ENCODE data around the gene SETD6.
"Not testable (repeated sequence)": the region's sequence is repeated elsewhere in the genome, so short reads cannot be mapped to it uniquely, and the experiment has no call there.

The SETD6 gene

GRCh38 chr16:58515125-58515870, at the start of gene SETD6:
TSS of gene SETD6 (plus strand) at chr16:58515517. CDS start at chr16:58515538, 21 bp downstream.
- DNase-seq = peak; percentile 46 to 65 (median 46)

GRCh38 chr16:58465817-58466216, 49.5 kb upstream of the SETD6 start:
- DNase-seq = no peak

DNA sequence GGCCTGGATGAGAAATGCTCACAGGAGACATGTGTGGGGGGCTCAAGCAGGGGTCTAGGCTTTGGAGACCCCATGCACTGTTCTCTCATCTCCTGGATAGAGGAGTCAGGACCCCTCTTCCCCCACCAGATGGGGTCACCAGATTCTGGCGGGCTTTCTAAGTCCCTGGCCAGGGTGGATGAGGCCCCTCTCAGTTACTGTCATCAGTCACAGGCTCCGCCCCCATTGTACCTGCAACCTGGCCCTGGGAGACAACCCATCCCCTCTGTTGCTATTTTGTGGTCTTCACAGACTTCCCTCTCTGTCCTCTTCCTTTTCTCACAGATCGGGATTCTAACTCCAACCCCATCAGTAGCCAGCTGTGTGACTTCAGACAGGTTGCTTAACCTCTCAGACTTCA, 48.9 kb upstream of the SETD6 start:
- no peak for DNase-seq

DNA sequence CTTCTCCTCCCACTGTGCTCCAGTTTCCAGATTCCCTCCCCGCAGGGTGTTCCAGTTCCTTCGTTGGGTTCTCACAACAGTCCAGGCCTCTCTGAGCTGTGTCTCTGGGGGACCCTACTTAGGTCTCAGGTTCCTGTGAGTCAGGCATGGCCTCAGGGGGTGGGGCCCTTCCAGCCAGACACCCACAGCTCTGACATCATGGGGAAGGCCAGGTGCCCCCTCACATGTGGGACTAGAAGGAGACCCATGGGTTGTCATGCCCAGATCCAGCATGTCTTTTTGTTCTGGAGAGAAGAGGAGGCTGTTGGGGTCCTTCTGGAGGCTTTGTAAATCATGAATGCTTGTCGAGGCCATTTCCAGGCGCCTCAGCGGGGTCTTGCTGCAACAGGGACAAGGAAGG, 47.4 kb upstream of the SETD6 start:
- DNase-seq = no peak

DNA sequence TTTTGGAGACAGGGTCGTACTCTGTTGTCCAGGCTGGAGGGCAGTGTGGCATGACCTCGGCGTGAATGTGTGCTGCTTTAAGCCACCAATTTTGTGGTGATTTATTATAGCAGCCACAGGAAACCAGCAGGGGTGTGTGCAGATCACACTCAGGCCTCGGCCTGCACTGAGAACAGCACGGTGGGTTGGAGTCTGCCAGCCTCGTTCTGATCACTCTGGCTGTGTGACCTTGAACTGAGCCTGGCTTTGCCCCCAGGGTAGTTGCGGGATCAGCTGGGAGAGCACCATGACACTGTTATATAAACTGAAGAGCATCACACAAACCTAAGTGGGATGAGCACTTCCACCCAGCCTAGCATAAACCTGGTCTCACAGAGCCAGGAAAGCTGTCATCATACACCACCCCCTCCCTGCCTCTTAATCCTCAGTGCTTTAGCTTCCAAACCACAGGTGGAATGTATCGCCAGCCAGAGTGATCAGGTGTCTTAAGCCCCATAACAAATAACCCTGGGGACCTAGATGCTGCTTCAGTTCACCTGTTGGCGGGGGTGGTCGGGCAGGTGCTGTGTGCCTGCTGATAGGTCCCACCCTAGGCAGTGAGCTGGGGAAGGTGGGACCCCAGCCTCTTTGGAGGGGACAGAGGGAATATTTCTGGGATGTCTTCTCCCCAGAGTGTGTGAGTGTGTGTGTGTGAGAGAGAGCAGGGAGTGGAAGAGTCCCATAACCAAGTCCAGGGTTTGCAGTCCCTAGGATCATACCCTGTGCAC, 43.9 kb upstream of the SETD6 start:
- no peak for DNase-seq

DNA sequence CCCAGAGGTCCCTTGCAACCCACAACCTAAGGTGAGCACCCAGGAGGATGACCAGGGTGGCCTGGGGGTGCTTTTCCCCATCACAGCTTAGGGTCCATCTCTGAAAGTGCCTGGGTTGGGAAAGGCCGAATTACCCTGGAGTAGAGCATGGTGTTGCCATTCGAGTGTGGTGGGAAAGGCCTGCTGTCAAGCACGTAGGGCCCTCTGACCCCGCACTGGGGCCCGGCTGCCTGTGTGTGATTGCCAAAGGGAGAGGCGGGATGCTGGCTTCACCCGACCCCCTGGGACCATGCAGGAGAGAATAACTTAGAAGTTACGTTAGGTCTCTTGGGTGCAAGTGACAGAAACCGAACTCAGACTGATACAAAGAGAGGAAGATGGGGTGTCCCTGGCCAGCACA, 43.1 kb upstream of the SETD6 start:
- no peak for DNase-seq

DNA sequence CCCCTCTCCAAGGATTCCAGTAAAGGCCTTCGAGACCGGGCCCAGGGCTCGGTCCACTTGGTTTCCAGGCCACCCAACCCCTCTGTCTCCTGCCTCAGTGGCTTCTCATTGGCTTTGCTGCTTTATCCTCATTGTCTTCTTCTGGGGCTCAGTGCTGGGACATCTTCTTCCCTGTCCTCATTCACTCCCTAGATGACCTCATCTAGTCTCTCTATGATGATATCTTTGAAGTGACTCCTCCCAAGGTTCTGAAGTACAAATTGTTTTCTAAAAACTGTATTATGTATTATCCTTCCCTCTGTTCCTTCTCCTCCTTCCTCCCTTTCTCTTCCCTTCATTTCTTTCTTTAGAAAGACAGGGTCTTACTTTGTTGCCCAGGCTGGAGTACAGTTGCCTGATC, 42.5 kb upstream of the SETD6 start:
- DNase-seq = no peak

GRCh38 chr16:58474296-58474695, 41.0 kb upstream of the SETD6 start:
- DNase-seq = no peak

- no peak for DNase-seq
Observed at GRCh38 chr16:58475091-58475619, 40.2 kb upstream of the SETD6 start.

DNA sequence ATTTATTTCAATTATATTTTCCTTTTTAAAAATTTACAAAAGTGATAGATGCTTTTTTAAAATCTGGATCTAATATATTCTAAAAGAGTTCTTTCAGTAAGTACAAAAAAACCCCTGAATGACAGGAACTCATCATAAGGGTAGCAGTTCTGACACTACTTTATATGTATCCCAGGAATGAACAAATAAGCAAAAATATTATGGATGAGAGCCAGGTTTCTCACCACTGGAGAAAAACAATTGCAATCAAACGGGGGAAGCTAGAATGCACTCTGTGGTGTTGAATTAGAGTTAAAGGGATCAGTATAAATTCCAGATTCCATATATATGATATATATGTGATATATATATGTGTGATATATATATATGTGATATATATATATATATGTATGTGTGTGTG, 38.5 kb upstream of the SETD6 start:
- DNase-seq = no peak

DNA sequence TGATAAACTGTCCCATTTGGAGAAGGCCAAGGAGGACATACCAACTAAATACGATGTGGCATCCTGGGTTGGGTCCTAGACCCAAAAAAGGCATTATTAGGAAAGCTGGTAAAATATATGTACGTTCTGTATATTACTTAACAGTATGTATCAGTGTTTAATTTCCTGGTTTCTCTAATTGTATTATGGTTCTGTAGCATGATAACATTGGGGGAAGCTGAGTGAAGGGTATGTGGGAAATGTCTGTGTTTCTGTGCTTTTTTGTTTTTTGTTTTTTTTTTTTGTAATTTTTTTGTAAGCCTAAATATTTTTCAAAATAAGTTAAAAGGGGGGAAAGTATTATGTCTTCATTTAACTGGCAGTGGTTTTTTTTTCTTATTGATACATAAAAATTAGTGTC, 36.9 kb upstream of the SETD6 start:
- DNase-seq = no peak

- no peak for DNase-seq
Observed at GRCh38 chr16:58481226-58481869, 34.0 kb upstream of the SETD6 start.

- DNase-seq = no peak
Observed at GRCh38 chr16:58481931-58482330, 33.4 kb upstream of the SETD6 start.

- DNase-seq = no peak
Observed at GRCh38 chr16:58485184-58485887, 30.0 kb upstream of the SETD6 start.

GRCh38 chr16:58487566-58488351, 27.6 kb upstream of the SETD6 start:
- DNase-seq = peak; percentile 32 to 66 (median 54)

- no peak for DNase-seq
Observed at GRCh38 chr16:58488531-58488930, 26.8 kb upstream of the SETD6 start.

GRCh38 chr16:58490065-58490464, 25.3 kb upstream of the SETD6 start:
- DNase-seq = no peak

DNA sequence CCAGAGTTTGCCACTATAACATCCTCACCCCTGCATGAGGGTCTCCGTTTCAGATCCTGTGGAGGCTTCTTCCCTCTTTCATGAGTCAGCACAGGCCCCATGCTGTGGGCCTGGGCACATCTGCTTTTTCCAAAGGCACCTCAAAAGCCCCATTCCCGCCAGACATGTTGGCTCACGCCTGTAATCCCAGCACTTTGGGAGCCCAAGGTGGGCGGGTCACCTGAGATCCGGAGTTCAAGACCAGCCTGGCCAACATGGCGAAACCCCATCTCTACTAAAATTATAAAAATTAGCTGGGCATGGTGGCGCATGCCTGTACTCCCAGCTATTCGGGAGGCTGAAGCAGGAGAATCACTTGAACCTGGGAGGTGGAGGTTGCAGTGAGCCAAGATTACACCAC, 24.8 kb upstream of the SETD6 start:
- DNase-seq = not testable (repeated sequence)

- no peak for DNase-seq
Observed at GRCh38 chr16:58492066-58492465, 23.3 kb upstream of the SETD6 start.

DNA sequence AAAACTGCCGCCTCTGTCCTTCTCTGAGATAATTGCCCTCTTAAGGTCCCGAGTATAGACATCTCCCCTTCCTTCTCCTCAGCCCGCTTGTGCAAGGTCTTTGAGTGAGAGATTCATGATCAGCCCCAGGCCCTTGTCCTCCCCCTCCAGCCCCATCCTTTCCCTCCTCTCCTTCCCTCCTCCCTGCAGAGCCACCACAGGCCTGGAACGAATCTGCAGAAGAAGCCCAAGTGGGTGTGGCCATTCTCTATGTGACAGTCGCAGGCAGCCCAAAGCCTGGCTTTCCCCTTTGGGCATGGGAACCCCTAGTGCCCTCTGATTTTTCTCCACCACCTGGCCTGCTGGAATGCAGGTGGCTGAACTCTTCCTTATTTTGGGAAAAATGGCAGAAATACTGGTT, 22.6 kb upstream of the SETD6 start:
- no peak for DNase-seq

DNA sequence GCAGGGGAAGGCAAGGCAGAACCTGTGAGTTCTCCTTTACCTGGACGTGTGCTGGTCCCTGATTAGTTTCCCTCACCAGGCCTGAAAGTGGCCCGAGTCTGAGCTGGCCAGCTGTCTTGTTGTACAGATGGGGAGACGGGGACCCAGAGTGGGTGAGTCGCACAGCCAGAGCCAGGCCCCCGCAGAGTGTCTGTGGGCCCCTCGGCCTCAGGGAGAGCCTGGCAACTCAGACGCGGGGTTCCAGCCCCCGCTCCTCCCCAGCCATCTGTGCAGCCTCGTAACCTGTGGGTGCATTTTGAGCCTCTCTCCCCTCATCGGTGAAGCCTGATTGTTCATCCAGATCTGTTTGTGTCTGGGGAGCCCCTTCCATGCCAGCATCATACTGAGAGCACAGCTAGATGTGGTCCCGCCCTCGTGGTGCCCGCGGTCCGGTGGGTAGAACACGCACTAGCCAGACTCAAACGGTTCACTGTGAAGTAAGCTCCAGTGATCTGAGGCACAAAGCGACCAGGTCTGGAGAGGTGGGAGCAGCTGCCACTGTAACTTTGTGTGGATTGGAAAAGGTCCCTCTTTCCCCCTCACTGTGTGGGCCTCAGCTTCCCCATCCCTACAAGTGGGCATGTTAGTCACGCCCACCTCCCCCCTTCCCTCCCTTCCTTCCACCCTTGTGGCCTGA, 21.4 kb upstream of the SETD6 start:
- no peak for DNase-seq
